Femur (tissue), 1 donor: ENCODE measurements around the gene VPS37D.

ENCODE experiments used
- DNase-seq: peaks from one replicate; pipeline ENCODE4 v3.0.0-alpha.2; 2017

The VPS37D gene

GRCh38 chr7:73681031-73681430 lies 13.4 kb downstream of the VPS37D start:
- DNase-seq = no peak

DNA sequence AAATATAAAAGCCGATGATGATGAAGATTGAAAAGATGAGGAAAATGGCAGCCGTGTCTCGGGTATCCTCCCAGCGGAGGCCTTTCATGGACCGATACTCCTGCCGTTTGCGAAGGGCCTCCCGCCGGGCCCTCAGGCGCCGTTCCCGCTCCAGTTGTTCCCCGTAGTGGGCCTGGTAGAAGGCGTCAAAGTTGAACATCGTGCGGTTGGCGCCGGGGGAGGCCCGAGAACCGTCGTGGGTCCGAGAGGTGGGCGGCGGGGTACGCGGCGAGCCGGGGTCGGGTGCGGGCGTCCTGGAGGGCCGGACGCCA lies 15.1 kb downstream of the VPS37D start:
- no peak for DNase-seq

GRCh38 chr7:73683056-73683787 lies 15.6 kb downstream of the VPS37D start, which contains the start of the genes BUD23 and DNAJC30:
TSS of gene BUD23 (plus strand) at chr7:73683597. CDS start at chr7:73683626, 29 bp downstream.
TSS of gene DNAJC30 (minus strand) at chr7:73683453. CDS start at chr7:73683423, 30 bp downstream.
- DNase-seq = peak; percentile 99

DNA sequence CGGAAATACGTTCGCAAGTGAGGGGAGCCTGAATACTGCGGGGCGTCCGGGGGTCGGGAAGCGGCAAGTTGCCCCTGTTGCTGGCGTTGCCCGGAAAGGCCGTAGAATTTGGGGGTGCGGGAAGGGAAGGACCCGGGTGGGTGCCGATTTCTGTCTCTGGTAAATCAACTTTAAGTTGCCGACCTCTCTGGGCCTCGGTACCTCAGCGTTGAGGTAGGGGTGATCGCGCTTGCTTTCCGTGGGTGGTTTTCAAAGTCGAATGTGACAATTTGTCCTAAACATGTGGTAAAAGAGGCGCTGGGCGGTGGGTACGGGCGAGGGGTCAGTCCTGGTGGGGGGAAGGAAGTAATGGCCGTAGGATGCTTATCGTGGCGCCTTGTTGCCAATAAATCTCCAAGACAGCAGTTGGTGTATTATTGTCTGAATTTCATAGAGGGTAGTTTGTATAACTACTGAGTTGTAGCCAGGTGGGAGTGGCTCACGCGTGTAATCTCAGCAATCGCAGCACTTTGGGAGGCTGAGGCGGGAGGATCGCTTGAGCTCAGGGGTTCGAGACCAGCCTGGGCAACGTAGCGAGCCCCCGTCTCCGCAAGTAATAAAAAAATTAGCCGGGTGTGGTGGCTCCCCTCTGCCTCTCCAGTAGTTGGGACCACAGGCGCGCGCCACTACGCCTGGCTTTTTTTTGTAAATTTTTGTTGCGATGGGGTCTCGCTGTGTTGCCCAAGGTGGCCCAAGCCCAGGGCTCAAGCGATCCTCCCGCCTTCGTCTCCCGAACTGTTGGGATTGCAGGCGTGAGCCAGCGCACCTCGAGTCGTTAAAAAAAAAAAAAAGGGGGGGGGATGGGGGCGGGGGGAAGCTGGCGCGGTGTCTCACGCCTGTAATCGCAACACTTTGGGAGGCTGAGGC lies 16.4 kb downstream of the VPS37D start:
- DNase-seq = no peak

DNA sequence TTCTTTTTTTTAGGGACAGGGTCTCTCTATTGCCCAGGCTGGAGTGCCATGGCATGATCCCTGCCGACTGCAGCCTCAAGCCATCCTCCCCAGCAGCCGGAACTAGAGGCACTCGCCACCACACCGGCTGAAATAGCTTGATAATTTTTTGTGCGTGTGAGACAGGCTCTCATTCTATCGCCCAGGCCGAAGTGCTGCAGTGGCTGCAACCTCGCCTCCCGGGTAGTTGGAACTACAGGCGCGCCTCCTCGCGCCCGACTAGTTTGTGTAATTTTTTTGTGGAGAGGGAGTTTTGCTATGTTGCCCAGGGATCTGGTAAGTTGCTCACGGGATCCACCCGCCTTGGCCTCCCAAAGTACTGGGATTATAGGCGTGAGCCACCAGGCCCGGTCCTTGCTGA lies 17.7 kb downstream of the VPS37D start:
- DNase-seq = no peak

DNA sequence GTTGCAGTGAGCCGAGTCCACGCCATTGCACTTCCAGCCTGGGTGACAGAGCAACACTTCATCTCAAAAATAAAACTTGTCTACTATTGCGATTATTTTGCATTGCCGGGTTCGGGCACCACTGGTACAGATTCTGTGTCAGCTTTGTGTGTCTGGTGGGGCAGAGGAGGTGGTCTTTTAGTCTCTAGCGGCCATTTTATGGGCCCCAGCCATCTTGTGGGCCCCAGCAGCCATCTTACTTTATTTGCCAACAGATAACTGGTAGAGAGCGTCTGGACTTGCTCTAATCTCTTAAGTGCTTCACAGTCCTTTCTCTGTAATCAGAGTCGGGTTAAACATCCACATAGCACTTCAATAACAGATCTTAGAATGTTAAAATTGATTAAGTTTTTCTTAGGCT lies 20.7 kb downstream of the VPS37D start:
- DNase-seq = no peak

DNA sequence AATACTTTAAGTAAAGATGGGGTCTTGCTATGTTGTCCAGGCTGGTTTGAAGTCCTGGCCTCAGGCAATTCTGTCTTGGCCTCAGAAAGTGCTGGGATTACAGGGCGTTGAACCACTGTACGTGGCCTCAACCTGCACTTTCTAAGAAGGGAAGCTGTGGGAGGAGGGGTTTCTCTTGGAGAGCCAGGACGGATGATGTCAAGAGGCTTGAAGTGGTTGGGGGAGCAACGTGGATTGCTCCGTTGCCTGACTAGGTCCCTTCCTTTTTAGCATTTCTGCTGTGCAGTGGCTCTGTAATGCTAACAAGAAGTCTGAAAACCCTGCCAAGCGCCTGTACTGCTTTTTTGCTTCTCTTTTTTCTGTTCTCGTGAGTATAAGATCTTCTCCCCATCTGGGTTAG lies 23.0 kb downstream of the VPS37D start:
- no peak for DNase-seq

- DNase-seq = no peak
Measured at GRCh38 chr7:73696372-73696771, 28.7 kb downstream of the VPS37D start.

- no peak for DNase-seq
Measured at GRCh38 chr7:73698410-73698809, 30.8 kb downstream of the VPS37D start.

DNA sequence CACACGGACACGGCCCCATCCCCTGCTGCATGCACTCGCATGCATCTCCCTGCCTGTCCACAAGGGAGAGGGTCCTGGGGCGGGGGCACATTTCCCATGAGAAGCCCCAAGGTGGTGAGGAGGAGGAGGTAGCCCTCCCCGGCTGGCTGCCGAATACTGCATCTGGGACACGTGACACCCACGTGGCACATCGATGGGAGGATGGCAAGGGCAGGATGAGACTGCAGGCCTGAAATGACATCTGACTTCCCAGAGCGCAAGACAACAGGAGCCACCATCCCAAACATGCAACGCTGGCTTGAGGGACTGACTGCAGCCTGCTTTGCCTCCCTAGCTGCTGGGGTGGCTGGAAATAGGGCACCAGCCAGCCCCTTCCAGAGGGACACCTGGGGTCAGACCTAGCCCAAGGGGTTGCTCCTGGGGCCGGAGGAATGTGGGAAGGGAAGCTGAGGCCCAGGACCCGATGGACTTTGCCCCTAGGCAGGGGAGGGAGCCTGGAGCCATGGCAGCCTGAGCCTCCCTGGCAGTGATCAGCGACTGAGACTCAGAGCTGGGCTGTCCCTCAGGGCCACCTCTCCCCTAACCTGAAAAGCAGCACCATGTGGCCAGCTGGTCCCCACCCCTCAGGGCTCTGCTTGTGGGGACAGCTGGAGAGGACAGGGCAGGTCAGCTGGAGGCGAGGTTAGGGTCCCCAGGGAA lies 31.9 kb downstream of the VPS37D start:
- DNase-seq = no peak

- no peak for DNase-seq
Measured at GRCh38 chr7:73700069-73700423, 32.4 kb downstream of the VPS37D start.

GRCh38 chr7:73700581-73701134 lies 33.0 kb downstream of the VPS37D start:
- no peak for DNase-seq

DNA sequence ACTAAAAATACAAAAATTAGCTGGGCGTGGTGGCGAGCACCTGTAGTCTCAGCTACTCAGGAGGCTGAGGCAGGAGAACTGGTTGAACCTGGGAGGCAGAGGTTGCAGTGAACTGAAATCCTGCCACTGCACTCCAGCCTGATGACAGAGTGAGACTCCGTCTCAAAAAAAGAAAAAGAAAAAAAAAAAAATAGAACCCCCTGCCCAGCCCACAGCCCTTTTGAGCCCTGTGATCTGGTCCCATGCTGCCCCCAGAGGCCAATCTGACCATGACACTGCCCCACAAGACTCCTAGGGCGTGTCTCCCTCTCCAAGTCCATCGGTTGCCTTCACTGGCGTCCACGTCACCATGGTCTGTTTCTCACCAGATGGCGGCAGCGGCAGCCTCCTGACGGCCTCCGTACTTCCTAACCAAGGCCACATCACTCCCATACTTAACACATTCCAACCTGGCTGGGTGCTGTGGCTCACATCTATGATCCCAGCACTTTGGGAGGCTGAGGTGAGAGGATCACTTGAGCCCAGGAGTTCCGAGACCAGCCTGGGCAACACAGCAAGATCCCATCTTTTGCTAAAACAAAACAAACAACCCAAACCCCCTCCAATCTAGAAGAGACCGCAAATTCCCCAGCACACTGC lies 33.8 kb downstream of the VPS37D start:
- DNase-seq = no peak

DNA sequence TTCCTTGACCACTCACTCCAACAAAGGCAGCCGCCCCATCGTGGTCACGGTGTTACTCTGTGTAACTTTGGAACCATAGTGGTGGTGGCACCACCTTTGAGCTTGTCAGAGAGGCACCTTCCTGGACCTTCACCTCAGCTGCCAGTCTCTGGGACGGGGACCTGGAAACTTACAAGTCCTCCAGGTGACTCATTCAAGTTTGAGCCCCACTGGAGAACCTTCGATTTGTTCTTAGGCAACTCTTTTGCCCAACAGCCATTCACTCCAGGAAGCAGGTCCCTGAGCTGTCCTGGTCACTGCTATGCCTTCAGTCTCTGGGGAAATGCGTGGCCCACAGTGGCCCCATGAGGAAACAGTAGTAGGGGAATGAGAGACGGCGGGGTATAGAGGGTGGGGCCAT lies 34.6 kb downstream of the VPS37D start:
- DNase-seq = no peak

DNA sequence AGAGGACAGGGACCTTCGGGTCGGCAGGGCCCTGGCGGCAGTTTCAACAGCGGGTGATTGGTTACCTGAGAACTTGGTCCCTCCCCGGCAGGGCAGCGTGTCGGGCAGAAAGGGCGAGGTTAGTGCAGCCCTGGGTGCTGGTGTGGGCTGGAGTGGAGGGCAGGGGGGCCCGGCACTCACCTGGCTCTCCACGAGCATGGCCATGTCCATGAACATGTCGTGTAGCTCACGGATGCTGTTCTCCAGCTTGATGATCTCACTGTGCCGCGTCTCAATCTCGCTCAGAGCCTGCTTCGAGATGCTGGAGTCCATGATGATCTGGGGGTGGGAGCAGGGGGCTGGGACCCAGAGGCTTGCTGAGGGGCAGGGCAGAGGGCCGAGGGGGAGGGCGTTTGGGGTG lies 35.0 kb downstream of the VPS37D start:
- DNase-seq = no peak

DNA sequence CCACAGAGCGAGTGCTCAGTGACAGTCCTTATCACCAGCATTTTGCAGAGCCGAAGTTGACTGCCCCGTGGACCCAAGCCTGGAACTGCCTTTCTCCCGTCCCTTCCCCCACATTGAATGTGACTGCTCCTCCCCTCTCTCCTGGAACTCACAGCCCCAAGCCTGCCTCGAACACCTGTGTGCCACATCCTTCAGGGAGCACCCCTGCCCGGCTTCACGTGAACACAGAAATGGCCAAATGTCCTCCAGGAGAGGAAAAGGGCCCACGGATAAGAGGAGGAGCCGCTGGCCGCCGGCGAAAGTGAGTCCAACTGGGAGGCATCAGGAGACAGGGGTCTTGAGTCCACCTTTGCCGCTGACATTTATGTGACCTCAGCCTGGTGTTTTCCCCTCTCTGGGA lies 35.6 kb downstream of the VPS37D start:
- no peak for DNase-seq

DNA sequence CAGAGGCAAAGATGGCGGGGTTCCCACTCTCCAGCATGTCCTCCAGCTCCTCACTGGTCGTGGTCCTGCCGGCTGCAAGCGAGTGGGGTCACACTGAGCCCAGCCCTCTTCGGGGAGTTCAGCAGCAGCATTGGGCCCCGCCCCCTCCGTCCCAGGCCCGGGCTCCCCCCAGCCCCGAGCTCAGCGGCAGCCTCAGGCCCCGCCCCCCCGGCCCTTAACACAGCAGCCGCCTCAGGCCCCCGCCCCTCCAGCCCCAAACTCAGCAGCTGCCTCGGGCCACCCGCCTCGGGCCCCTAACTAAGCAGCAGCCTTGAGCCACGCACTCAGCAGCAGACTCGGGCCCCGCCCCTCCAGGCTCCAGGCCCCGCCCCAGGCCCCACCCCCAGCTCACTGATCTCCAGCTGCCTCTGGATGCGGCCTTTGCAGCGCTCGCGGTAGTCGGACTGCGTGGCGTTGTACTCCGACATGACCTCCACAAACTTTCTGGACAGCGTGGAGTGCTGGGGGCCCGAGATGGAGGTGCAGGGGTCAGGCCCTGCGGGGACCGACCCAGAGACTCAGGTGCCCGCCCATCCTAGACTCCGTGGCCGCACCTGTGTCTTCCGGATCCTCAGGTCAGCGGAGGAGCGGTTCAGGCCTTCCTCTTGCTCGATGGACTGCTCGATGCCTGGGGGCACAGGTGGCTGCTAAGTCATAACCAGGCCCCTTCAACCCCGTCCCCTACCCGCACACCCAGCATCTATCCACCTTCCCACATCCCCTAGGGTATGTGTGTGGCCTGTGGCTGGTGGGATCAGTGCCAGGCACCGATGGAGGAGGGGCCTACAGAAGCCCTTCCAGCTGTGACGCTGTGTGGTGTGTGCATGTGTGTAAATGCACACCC lies 36.4 kb downstream of the VPS37D start:
- peak; percentile 93 for DNase-seq

DNA sequence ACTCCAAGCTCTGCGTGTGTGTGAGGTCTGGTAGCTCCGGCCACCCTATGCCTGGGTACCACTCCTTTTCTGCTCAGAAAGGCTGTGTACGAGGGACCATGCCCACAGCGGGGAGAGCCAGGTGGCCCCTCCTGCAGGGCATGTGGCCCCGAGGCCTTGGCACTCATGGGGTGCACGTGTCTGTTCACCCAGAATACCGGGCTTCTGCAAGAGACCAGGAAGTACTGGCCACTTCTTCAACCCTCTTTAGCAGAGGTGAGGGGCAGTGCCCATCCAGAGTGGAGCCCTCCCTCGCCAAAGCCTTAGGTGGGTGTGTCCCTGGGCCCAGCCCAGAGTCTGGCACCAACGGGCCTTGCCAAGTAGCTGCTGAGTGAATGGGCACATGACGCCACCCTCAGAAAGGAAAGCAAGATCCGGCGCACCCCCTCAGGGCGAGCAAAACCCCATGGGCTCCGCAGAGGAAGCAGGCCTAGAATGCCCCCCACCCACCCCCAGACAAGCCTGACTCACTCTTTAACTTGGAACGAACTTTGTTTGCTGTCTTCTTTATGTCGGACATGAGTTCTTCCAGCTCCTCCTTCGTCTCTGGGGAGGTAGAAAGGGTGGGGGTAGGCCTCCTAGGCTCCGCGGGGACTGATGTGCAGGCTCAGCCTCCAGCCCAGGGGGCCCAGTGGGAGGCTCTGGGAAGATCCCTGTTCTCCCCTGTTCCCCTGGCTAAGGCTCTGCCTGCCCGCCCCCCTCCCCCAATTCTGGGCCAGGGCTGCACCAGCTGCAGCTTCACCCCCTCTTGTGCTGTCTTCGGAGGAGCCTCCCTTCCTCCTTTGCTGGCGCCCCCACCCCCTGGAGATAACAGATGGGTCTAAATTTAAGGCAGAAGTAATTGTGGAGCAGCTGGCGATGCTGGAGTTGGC lies 37.3 kb downstream of the VPS37D start:
- DNase-seq = no peak

DNA sequence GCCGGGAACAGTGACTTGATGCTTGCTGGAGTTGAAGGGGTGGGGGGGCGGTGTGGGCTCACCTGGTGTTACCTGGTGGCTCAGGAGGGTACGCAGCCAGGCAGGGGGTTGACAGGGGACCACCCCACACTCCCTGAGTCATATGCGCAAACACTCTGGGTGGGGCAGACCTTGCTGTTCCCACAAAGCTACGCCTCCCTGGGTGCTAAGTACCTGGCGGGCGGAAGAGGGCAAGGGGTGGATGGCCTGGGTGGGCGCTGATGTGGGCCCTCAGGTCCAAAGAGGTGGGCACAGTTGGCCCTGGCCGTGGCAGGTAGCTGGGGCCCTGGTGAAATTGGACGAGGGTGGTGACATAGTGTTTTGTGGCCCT lies 37.9 kb downstream of the VPS37D start:
- no peak for DNase-seq

GRCh38 chr7:73706126-73707044 lies 38.8 kb downstream of the VPS37D start:
- DNase-seq = no peak
